HAP-1 (cell line): ENCODE measurements around the gene MLN.

Experiments
- DNase-seq, 2 experiments: peaks; one replicate each; pipeline ENCODE4 v3.0.0-alpha.2; 2016 to 2020; ENCODE audit warnings: low spot score in 2 of 2
- H3K27me3 ChIP-seq: fragments of 250-450 bp; sonication (Bioruptor Pico); 2 replicates; pipeline ENCODE4 v1.5.1; 2020; ENCODE audit warnings: low read depth, mild to moderate bottlenecking, moderate library complexity
- H3K36me3 ChIP-seq: fragments of 250-450 bp; sonication (Bioruptor Pico); replicated peaks from 2 replicates; pipeline ENCODE4 v1.5.1; 2020; ENCODE audit warnings: mild to moderate bottlenecking
- H3K4me1 ChIP-seq: fragments of 250-450 bp; sonication (Bioruptor Pico); 2 replicates; pipeline ENCODE4 v1.5.1; 2020; ENCODE audit warnings: mild to moderate bottlenecking
- H3K4me3 ChIP-seq: fragments of 250-450 bp; sonication (Bioruptor Pico); 2 replicates; pipeline ENCODE4 v1.5.1; 2020; ENCODE audit warnings: mild to moderate bottlenecking, moderate library complexity
- H3K9me3 ChIP-seq: fragments of 250-450 bp; sonication (Bioruptor Pico); 2 replicates; pipeline ENCODE4 v1.5.1; 2020; ENCODE audit warnings: mild to moderate bottlenecking, moderate library complexity
- in situ Hi-C: fragments of 300-500 bp; cut with MboI; formaldehyde crosslinking; loops from 3 replicates; pipeline ENCODE4 v1.14.3; 2020; ENCODE audit warnings: low sequenced_read_pairs, inconsistent platforms, mixed read lengths

The MLN gene

GRCh38 chr6:33749401-33749800 is 54.4 kb downstream of the MLN start:
- Histone ChIP-seq H3K9me3 (no peaks in the 10 kb centered on the region), H3K36me3 (no peaks in the 10 kb centered on the region), H3K4me3 (no peak overlapping the region), H3K27me3 (no peaks in the 10 kb centered on the region), H3K4me1 (no peaks in the 10 kb centered on the region)
- in situ Hi-C loops, result no loop called here
- no peak for DNase-seq

DNA sequence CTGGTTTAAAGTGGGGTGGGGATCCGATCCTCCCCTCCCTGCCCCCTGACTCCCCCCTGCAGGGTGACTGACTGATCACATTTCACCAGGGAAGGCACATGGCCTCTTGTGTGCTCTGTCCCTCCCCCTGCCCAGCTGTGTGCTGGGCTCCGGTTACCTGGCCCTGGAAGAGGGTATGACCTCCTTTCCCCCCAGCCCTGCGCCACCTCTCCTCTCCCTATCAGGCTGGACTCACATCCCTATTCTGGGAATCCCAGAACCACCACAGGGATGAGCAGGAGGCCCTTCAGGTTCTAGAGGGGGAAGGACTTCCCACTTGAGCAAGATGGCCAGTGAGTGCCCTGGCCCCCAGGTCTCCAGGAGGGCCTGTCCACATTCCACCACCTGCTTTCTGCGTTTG is 55.0 kb downstream of the MLN start:
- Histone ChIP-seq H3K27me3 (no peaks in the 10 kb centered on the region), H3K36me3 (no peaks in the 10 kb centered on the region), H3K9me3 (no peaks in the 10 kb centered on the region), H3K4me1 (no peaks in the 10 kb centered on the region), H3K4me3 (no peak overlapping the region)
- no peak for DNase-seq
- in situ Hi-C loops, result no loop called here

DNA sequence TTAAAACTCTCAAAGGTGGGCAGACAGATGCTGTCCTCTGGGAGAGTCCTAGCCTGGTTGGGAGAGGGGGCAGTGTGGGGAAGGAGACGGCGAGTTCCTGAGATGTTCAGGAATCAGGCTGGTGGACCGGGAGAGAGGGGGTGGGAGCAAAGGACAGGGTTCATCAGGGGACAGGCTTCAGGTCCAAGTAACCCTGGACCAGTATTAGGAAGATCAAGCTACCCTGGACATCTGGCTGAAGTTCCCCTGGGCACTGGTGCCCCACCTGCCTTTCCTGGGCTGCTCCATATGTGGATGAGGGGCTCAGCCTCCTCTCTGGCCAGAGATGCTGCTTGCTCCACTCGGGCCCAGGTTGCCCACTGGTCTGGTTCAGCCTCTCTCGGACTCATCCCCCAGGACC is 56.0 kb downstream of the MLN start:
- Histone ChIP-seq H3K4me3 (no peak overlapping the region), H3K4me1 (no peaks in the 10 kb centered on the region), H3K9me3 (no peaks in the 10 kb centered on the region), H3K27me3 (no peaks in the 10 kb centered on the region; the same call in 1 of the 2 replicates), H3K36me3 (no peaks in the 10 kb centered on the region)
- no peak for DNase-seq
- in situ Hi-C loops, result no loop called here

DNA sequence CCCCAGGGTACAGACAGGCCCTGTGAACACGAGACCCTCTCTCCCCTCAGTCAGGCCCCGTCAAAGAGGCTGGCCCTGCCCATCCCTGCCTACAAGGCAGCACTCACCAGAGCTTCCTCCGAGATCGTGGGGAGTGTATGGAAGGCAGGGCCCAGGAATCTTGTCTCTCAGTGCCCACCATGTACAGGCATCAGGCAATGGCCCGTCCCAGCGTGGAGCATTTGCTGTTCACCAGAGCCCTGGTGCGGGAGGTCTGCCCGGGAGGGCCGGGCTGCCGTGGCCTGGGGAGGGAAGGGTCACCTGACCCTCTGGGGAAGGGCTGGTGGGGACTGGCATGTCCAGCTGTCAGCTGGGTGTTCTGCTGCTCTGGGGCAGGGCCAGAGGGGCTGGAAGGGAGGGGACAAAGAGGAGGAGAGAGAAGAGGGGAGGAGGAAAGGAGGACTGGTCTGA is 57.1 kb downstream of the MLN start, which contains the start of gene IP6K3:
IP6K3 (minus strand) TSS at position 255 of the 450 bp plus-strand sequence. CDS start 11,429 bp downstream, outside the sequence.
- Histone ChIP-seq H3K4me3 (no peak within 1 kb of the TSS), H3K27me3 (no peaks in the 10 kb centered on the region; the same call in 1 of the 2 replicates)

GRCh38 chr6:33746036-33746600 is 57.7 kb downstream of the MLN start:
- no peak for DNase-seq
- H3K36me3 ChIP-seq, result no peaks in the 10 kb centered on the region
- H3K9me3 ChIP-seq, result no peaks in the 10 kb centered on the region
- no peak overlapping the region for H3K4me3 ChIP-seq
- no peaks in the 10 kb centered on the region for H3K4me1 ChIP-seq
- in situ Hi-C loops, result no loop called here
- no peaks in the 10 kb centered on the region; the same call in 1 of the 2 replicates for H3K27me3 ChIP-seq

More for the DNA sequence above, 57.1 kb downstream of the MLN start, which contains the start of gene IP6K3:
- H3K4me1 ChIP-seq, result no peaks in the 10 kb centered on the region
- no peak for DNase-seq
- in situ Hi-C loops, result no loop called here
- H3K36me3 ChIP-seq, result no peaks in the 10 kb centered on the region
- H3K9me3 ChIP-seq, result no peaks in the 10 kb centered on the region

- no peaks in the 10 kb centered on the region for H3K4me1 ChIP-seq
- H3K9me3 ChIP-seq, result no peaks in the 10 kb centered on the region
- in situ Hi-C loops, result no loop called here
- no peak for DNase-seq
- no peaks in the 10 kb centered on the region; the same call in 1 of the 2 replicates for H3K27me3 ChIP-seq
- H3K36me3 ChIP-seq, result no peaks in the 10 kb centered on the region
- no peak overlapping the region for H3K4me3 ChIP-seq
Observed at GRCh38 chr6:33745548-33745947, 58.3 kb downstream of the MLN start.

GRCh38 chr6:33744895-33745546 is 58.8 kb downstream of the MLN start:
- Histone ChIP-seq H3K4me1 (no peaks in the 10 kb centered on the region), H3K36me3 (no peaks in the 10 kb centered on the region)

More at GRCh38 chr6:33744895-33745546, 58.8 kb downstream of the MLN start:
- no peak overlapping the region for H3K4me3 ChIP-seq
- H3K27me3 ChIP-seq, result no peaks in the 10 kb centered on the region; the same call in 1 of the 2 replicates
- no peak for DNase-seq
- no peaks in the 10 kb centered on the region for H3K9me3 ChIP-seq
- in situ Hi-C loops, result no loop called here
